ENCODE data around the gene TBC1D25. TPM values are rescaled to one million over a fixed set of nuclear protein-coding genes. Genes with fewer than 3 reads are reported as not detected.
"Not testable (repeated sequence)": the region's sequence is repeated elsewhere in the genome, so short reads cannot be mapped to it uniquely, and the experiment has no call there.

TBC1D25 gene
- total RNA-seq, 2 donors from 2014 or later: 18.8 to 22.2 TPM

DNA sequence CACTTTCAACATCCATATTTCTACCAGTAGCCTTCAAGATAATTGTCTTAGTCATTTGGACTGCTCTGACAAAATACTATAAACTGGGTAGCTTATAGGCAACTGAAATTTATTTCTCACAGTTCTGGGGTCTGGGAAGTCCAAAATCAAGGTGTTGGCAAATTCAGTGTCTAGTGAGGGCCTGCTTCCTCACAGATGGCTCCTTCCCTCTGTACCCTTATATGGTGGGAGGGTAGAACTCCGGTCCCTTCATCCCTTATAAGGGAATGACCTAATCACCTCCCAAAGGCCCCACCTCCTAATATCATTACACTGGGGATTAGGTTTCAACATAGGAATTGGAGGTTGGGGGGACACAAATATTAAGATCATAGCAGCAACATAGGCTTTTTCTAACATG, 7.4 kb upstream of the TBC1D25 start:
- Mint-ChIP-seq H3K27ac (peak overlapping the region in 1 of 2 donors; percentile 68), H3K36me3 (peaks cover 0 to 17% of the 10 kb centered on the region in 2 donors), H3K9me3 (no peaks in the 10 kb centered on the region)
- DNase-seq (ENCODE audit: low spot score in 2 of 2) (no peak), ATAC-seq (no peak)

DNA sequence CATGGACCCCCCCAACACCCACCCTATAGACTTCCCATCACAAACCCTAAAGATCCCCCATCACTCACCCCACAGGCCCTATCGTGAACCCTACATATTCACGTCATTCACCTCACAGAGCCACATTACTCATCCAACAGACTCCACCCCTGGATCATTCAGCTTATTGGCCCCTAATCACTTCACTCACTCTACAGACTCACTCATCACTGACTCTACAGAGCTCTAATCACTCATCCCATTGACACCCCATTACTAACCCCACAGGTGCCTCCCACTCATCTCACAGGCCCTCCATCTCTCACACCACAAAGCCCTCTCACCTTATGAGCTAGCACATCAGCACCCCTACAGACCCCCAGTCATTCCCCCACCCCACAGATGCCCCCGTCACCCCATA, 6.3 kb upstream of the TBC1D25 start:
- Mint-ChIP-seq H3K9me3 (no peaks in the 10 kb centered on the region), H3K27ac (no peak overlapping the region), H3K36me3 (peaks cover 0 to 15% of the 10 kb centered on the region in 2 donors)
- peak; percentile 30 to 54 for ATAC-seq
- DNase-seq (ENCODE audit: low spot score in 2 of 2): no peak

DNA sequence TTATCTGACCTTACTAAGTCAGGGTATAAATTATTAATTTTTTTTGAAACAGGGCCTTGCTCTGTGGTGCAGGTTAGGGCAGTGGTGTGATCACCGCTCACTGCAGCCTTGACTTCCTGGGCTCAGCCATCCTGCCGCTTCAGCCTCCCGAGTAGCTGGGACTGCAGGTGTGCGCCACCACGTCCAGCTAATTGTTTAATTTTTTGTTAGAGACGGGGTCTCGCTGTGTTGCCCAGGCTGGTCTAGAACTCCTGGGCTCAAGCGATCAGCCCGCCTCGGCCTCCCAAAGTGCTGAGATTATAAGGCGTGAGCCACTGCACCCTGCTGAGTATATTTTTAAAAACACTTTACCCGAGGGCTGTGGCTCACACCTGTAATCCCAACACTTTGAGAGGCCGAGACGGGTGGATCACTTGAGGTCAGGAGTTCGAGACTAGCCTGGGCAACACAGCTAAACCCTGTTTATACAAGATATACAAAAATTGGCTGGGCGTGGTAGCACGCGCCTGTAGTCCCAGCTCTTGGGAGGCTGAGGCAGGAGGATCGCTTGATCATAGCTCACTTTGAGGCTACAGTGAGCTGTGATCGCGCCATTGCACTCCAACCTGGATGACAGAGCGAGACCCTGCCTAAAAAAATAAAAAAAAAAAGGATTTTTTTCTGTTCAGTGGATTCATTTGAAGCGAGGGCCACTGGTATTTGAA, 721 bp upstream of the TBC1D25 start:
- ATAC-seq: no peak
- H3K9me3 Mint-ChIP-seq: no peaks in the 10 kb centered on the region
- no peak for DNase-seq (ENCODE audit: low spot score in 2 of 2)
- peak overlapping the region; percentile 72 to 91 for H3K27ac Mint-ChIP-seq
- H3K36me3 Mint-ChIP-seq: peaks cover 8% of the 10 kb centered on the region in 2 donors

DNA sequence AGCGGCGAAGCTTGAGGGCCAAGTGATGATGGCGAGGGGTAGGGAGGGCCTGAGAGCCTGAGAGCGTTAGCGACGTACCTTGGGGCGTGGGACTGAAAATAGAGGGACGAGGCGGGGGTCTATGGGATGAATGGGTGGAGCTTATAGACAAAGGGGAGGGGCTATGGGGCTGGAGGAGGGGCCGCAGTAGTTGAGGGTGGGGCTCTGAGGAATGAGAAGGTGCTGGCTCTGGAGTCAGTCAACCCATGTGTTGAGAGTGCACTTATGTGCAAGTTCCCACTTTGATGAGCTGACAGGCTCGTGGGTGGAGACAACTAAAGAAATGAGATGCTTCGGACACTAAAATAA, 488 bp downstream of the TBC1D25 start:
- ATAC-seq: peak; percentile 51 to 60
- no peaks in the 10 kb centered on the region for H3K9me3 Mint-ChIP-seq
- H3K36me3 Mint-ChIP-seq: peaks cover 8% of the 10 kb centered on the region in 2 donors
- peak in 1 of 2 donors; percentile 60 for DNase-seq (ENCODE audit: low spot score in 2 of 2)
- H3K27ac Mint-ChIP-seq: peak overlapping the region; percentile 86 to 91

DNA sequence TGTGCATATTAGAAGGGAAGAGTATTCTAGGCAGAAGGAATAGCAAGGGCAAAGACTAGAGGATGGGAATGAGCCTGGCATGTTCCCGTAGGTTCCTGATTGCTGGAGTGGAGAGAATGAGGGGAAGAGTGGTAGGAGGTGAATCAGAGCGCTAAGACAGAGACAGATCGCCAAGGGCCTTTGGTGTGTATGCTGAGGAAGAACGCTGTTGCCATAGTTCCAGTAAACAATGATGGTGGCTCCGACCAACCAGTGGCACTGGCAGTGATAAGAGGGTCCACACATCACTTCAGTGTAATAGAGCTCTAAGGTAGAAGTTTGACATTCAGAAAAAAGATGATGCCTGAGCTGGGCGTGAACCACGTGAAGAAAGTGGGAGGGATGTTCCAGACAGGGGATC, 966 bp downstream of the TBC1D25 start:
- ATAC-seq (no peak), DNase-seq (ENCODE audit: low spot score in 2 of 2) (no peak)

DNA sequence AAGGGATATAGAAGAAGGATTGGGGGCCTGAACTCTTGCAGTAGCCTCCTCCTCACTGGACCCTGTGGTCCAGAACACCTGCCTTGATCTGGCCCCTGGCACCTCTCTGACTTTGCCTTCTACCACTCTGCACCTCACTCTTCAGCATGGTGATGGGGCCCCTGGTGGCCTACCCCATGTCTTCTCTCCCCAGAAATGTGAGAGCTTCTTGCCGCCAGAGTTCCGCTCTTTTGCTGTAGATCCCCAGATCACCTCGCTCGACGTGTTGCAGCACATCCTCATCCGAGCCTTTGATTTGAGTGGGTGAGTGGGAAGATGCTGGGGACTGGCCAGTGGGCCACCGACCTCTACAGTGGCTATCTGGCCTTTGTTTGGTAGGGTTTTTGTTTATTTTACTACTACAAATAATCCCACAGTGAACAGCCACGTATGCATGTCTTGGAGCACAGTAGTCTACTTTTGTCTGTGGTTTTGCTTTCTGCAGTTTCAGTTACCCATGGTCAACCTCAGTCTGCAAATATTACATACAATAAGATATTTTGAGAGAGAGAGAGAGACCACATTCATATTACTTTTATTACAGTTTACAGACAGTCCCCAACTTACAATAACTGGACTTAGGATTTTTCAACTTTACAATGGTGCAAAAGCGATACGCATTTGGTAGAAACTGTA, 1.8 kb downstream of the TBC1D25 start:
- ATAC-seq: no peak
- H3K27ac Mint-ChIP-seq: peak overlapping the region; percentile 30 to 91
- peaks cover 8% of the 10 kb centered on the region in 2 donors for H3K36me3 Mint-ChIP-seq
- no peaks in the 10 kb centered on the region for H3K9me3 Mint-ChIP-seq
- no peak for DNase-seq (ENCODE audit: low spot score in 2 of 2)

More for the DNA sequence above, 966 bp downstream of the TBC1D25 start:
- Mint-ChIP-seq H3K9me3 (no peaks in the 10 kb centered on the region), H3K27ac (peak overlapping the region; percentile 86 to 91), H3K36me3 (peaks cover 8% of the 10 kb centered on the region in 2 donors)

DNA sequence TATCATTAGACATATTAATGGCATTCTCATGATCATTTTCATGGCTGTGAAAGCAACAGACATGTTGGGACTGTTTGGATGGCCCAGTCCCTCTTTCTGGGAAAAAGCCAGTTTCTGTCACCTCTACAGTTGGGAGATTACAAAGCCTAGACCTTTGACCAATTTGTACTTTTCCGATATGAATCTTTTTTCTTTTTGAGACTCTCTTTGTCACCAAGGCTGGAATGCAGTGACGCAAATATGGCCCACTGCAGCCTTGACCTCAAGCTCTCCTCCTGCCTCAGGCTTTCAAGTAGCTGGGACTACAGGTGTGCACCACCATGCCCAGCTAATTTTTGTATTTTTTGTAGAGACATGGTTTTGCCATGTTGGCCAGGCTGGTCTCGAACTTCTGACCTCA, 9.4 kb downstream of the TBC1D25 start:
- H3K27ac Mint-ChIP-seq: peak overlapping the region in 1 of 2 donors; percentile 46
- H3K9me3 Mint-ChIP-seq: no peaks in the 10 kb centered on the region
- DNase-seq (ENCODE audit: low spot score in 2 of 2): no peak
- ATAC-seq: no peak
- H3K36me3 Mint-ChIP-seq: no peaks in the 10 kb centered on the region

DNA sequence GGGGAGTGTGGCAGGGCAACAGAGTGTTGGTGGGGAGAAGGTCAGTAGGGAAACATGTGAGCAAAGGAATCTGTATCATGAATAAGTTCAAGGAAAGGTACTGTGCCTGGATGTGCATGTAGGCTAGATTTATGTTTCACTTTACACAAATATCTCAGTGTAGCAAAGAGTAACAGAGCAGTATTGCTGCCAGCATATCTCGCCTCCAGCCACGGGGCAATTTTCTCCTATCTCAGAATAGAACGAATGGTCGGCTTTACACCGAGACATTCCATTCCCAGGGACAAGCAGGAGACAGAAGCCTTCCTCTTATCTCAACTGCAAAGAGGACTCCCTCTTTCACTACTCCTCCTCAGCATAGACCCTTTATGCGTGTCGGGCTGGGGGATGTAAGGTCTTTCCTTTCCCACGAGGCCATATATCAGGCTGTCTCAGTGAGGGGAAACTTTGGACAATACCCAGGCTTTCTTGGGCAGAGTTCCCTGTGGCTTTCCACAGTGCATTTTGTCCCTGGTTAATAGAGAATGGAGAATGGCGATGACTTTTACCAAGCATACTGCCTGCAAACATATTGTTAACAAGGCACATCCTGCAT, 16.3 kb downstream of the TBC1D25 start:
- not testable (repeated sequence) for ATAC-seq; H3K36me3 Mint-ChIP-seq; H3K9me3 Mint-ChIP-seq; H3K27ac Mint-ChIP-seq; DNase-seq (ENCODE audit: low spot score in 2 of 2)

DNA sequence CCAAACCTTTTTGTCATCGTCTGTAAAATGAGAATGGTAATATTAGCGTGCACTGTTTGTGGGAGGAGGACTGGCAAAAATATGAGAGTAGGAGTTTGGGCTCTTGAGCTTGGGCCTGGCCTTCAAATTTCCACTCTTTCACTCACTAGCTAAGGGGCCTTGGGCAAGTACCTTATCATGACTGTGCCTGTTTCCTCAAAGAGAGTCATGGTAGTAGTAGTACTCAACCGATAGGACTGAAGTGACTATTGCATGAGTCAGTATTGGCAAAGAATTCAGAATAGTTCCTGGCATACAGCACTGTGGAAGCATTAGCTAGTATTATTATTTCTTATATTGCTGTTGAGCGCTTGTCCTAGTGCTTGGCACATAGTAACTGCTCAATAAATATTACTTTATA, 18.8 kb downstream of the TBC1D25 start:
- H3K9me3 Mint-ChIP-seq: no peaks in the 10 kb centered on the region
- peaks cover 0 to 10% of the 10 kb centered on the region in 2 donors for H3K36me3 Mint-ChIP-seq
- peak overlapping the region; percentile 54 to 81 for H3K27ac Mint-ChIP-seq
- ATAC-seq (peak; percentile 98 to 100), DNase-seq (ENCODE audit: low spot score in 2 of 2) (no peak)

DNA sequence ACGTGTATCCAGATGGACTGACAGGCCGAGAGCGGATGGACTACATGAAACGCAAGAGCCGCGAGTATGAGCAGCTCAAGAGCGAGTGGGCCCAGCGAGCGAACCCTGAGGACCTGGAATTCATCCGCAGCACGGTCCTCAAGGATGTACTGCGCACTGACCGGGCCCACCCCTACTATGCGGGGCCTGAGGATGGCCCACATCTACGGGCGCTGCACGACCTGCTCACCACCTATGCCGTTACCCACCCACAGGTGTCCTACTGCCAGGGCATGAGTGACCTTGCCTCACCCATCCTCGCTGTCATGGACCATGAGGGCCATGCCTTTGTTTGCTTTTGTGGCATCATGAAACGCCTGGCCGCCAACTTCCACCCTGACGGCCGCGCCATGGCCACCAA, 20.1 kb downstream of the TBC1D25 start:
- peaks cover 0 to 8% of the 10 kb centered on the region in 2 donors for H3K36me3 Mint-ChIP-seq
- H3K27ac Mint-ChIP-seq: peak overlapping the region in 1 of 2 donors; percentile 68
- ATAC-seq: no peak
- no peaks in the 10 kb centered on the region for H3K9me3 Mint-ChIP-seq
- no peak for DNase-seq (ENCODE audit: low spot score in 2 of 2)

DNA sequence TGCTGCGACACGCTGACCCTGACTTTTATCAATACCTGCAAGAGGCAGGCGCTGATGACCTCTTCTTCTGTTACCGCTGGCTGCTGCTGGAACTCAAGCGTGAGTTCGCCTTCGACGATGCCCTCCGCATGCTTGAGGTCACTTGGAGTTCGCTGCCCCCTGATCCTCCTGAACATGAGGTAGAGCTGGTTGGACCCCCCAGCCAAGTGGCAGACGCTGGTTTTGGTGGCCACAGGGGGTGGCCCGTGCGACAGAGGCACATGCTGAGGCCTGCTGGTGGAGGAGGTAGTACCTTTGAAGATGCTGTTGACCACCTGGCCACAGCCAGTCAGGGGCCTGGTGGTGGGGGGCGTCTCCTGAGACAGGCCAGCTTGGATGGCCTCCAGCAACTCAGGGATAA, 20.5 kb downstream of the TBC1D25 start:
- peaks cover 0 to 4% of the 10 kb centered on the region in 2 donors for H3K36me3 Mint-ChIP-seq
- DNase-seq (ENCODE audit: low spot score in 2 of 2) (no peak), ATAC-seq (no peak)
- no peaks in the 10 kb centered on the region for H3K9me3 Mint-ChIP-seq
- peak overlapping the region; percentile 55 to 68 for H3K27ac Mint-ChIP-seq

DNA sequence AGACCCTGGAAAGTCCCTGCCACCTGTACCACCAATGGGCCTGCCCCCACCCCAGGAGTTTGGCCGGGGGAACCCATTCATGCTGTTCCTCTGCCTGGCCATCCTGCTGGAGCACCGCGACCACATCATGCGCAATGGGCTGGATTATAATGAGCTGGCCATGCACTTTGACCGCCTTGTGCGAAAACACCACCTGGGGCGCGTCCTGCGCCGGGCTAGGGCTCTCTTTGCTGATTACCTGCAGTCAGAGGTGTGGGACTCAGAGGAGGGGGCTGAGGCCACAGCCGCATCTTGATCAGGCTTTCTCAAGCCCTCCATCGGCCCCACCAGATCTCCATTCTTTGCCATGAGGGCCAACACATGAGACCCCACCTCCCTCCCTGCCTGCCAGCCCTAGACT, 21.2 kb downstream of the TBC1D25 start:
- Mint-ChIP-seq H3K27ac (peak overlapping the region in 1 of 2 donors; percentile 68), H3K36me3 (no peaks in the 10 kb centered on the region), H3K9me3 (no peaks in the 10 kb centered on the region)
- DNase-seq (ENCODE audit: low spot score in 2 of 2) (no peak), ATAC-seq (no peak)

DNA sequence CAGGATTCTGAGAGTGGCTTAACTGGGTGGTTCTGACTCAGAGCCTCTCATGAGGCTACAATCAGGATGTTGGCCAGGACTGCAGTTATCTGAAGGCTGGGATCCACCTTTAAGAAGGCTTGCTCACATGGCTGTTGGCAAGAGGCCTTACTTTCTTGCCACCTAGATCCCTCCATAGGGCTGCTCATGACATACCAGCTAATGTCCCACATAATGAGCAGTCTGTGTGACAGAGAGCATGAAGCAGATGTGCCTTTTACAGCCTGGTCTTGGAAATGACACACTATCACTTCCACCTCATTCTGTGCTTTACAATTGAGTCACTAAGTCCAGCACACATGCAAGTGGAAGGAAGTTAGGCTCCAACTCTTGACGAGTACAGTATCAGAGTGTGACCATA, 30.4 kb downstream of the TBC1D25 start:
- Mint-ChIP-seq H3K9me3 (no peaks in the 10 kb centered on the region), H3K27ac (no peak overlapping the region), H3K36me3 (peaks cover 7 to 12% of the 10 kb centered on the region in 2 donors)
- peak; percentile 58 to 80 for ATAC-seq
- peak in 1 of 2 donors; percentile 20 for DNase-seq (ENCODE audit: low spot score in 2 of 2)

DNA sequence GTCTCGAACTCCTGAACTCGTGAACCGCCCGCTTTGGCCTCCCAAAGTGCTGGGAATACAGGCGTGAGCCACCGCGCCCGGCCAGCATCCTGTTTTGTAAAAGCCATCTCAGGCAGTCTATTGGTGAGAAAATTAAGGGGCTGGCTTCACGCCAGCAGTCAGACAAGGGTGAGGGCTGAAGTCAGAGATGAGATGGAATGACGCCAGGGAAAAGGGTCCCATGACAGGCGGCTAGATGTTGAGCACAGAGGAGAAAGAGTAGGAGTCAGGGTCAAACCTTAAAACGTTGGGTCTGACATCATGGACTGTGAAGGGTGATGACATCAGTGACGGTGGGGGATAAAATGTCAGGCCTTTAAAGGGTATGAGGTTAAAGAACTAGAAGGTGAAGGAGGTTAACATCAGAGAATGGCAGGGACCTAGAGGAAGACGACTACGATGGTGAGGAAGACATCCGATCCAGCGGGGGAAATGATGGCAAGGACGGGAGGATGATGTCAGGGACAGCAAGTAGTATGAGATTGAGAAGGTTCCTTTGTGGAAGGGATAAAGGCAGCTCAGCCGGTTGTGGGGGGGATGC, 34.3 kb downstream of the TBC1D25 start:
- Mint-ChIP-seq H3K36me3 (peaks cover 20 to 46% of the 10 kb centered on the region in 2 donors), H3K9me3 (no peaks in the 10 kb centered on the region), H3K27ac (peak overlapping the region; percentile 100)
- DNase-seq (ENCODE audit: low spot score in 2 of 2) (no peak), ATAC-seq (no peak)

DNA sequence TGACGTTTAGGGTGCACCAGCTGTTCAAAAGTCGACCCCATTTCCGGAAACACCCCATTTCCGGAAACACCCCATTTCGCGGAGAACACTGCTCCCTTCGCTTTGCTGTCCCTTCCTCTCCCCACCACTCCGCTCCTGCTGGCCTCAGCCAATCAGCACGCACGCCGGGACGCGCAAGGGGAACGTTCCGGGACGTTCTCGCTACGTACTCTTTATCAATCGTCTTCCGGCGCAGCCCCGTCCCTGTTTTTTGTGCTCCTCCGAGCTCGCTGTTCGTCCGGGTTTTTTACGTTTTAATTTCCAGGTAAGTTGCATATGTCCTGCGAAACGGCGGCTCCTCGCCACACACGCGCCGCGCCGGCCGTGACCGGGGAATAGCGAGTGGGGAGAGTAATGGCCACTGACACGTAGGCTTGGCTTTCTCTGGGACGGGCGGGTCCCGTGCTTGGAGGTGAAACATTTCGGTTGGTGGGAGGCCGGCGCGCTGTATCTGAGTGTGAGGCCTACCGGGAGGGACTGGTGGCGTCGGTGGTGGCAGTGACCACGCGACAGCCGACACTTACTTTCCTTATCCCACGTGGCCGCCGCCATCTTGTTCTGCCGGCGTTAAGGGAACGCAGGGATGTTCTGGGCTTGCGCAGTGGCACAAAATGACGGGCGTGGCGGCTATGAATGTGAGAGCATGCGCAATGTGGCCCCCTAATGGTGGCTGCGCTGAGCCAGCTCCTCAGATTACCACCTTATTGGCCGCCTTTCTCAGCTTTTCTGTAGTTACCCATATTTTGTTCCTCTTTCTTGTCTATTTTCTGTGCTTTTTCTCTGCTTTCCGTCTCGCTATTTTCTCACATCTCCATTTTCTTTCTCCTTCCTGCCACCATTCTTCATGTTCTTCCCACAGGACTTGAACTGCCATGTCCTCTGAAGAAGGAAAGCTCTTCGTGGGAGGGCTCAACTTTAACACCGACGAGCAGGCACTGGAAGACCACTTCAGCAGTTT, 35.1 kb downstream of the TBC1D25 start, which contains the start of gene RBM3:
Gene RBM3 (plus strand): TSS at position 215 of the 997 bp plus-strand sequence. CDS start 697 bp downstream, at position 912.
- peak; percentile 91 to 92 for ATAC-seq
- Mint-ChIP-seq H3K27ac (peak within 1 kb of the TSS; percentile 100), H3K9me3 (no peaks in the 10 kb centered on the region), H3K36me3 (peaks cover 20 to 50% of the 10 kb centered on the region in 2 donors)
- DNase-seq (ENCODE audit: low spot score in 2 of 2): peak; percentile 85 to 88

DNA sequence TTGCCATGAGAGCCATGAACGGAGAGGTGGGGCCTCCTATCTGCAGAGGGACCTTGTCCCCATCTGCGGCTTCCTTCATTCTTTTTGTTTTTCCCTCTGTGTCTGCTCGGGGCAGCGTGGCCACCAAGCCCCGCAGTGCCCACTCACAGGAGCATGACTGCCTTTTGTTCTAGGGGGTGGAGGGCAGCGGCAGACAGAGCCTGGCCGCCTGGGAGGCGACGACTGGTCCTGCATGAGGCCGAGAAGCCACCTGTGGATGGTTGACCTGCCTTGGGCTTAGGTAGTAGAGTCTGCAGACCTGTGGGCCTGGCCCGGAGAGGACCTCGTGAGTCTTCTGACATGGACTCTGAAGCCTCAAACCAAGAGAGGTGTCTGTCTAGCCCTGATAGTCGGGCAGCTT, 36.1 kb downstream of the TBC1D25 start:
- Mint-ChIP-seq H3K27ac (peak overlapping the region; percentile 100), H3K36me3 (peaks cover 20 to 50% of the 10 kb centered on the region in 2 donors), H3K9me3 (no peaks in the 10 kb centered on the region)
- no peak for ATAC-seq
- DNase-seq (ENCODE audit: low spot score in 2 of 2): no peak

Data from activated naive CD4-positive, alpha-beta T cell treated with anti-CD3 and anti-CD28 coated beads, Interleukin-2, amount 50 U/mL, for 72 hours (primary cell).